ENCODE measurements around the gene DNAJC5.

DNA sequence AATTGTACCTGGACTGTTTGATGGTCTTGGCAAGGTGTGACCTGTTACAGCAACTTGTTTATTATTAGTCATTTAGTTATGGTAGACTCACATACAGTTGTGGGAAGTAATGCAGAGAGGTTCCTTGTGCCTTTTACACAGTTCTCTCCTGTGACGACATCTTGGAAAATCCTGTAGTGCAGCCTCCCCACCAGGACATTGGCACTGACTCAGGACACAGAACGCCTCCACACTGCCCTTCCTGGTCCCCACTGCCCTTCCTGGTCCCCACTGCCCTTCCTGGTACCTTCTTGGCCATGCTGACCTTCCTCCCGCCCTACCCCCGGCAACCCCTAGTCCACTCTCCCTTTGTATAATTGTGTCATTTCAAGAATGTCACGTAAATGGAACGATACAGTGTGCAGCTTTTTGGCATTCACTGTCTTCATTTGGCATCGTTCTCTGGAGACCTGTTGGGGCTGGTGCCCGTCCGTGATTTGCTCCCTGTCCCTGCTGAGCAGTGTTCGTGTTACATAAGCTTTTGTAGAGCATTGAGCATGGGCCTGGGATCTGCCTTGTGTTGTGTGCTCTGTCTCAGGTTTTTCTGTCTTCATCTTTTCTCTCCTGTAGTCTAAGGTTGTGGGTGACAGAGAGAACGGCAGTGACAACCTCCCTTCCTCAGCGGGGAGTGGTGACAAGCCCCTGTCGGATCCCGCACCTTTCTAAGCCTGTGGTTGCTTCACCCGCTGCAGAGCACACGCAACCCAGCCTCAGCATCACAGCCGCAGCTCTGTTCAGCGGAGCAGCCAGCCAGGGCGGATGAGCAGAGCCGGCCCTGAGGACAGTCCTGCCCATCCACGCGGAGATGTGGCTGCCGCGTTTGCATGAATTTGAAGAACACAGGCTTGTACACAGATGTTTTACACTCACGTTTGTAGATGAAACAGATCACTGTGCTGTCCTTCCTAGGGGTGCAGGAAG, 5.4 kb upstream of the DNAJC5 start:
- TF ChIP-seq CTCF (IDR thresholded peaks at IDR 0.05) (no peak), POLR2AphosphoS5 (IDR thresholded peaks at IDR 0.05) (no peak)

Data from upper lobe of left lung (tissue), 4 donors.